Progenitor cell of endocrine pancreas (in vitro differentiated cells): ENCODE results near the gene PSMC1. TPM values are rescaled to one million over a fixed set of nuclear protein-coding genes. Genes with fewer than 3 reads are reported as not detected.
"Not testable (repeated sequence)": the region's sequence is repeated elsewhere in the genome, so short reads cannot be mapped to it uniquely, and the experiment has no call there.

Experiments
- DNase-seq: peaks from one replicate; pipeline ENCODE4 v3.0.0; 2021; ENCODE audit warnings: low spot score; ENCODE audit not compliant: unreplicated experiment
- H3K27ac Mint-ChIP-seq: 2 replicates; pipeline ENCODE4 v1.8.0; 2021; ENCODE audit warnings: mild to moderate bottlenecking, moderate library complexity, mixed read lengths
- H3K27me3 Mint-ChIP-seq: 2 replicates; pipeline ENCODE4 v1.8.0; 2021; ENCODE audit warnings: mixed read lengths
- H3K36me3 Mint-ChIP-seq: 2 replicates; pipeline ENCODE4 v1.8.0; 2022; ENCODE audit warnings: mixed read lengths; ENCODE audit not compliant: insufficient read depth
- H3K4me1 Mint-ChIP-seq: 2 replicates; pipeline ENCODE4 v1.8.0; 2021; ENCODE audit warnings: low read depth, mixed read lengths
- H3K4me3 Mint-ChIP-seq: 2 replicates; pipeline ENCODE4 v1.8.0; 2021; ENCODE audit warnings: low read depth, mild to moderate bottlenecking, moderate library complexity, mixed read lengths
- H3K9me3 Mint-ChIP-seq: 2 replicates; pipeline ENCODE4 v1.8.0; 2021; ENCODE audit warnings: low read depth, mixed read lengths
- CTCF ChIP-seq: fragments of 200-600 bp; sonication (generic); IDR thresholded peaks from one replicate; pipeline ENCODE4 v1.5.0; 2021; ENCODE audit warnings: antibody characterized with exemption, mild to moderate bottlenecking; ENCODE audit not compliant: unreplicated experiment
- total RNA-seq: library from RNA; stranded (reverse); gene quantifications from 2 replicates; pipeline ENCODE4 v1.2.1, GENCODE V29; 2021

PSMC1 gene
- total RNA-seq, 1 donor from 2014 or later: 96.8 TPM

GRCh38 chr14:90239139-90239538 lies 17.2 kb upstream of the PSMC1 start:
- Mint-ChIP-seq H3K36me3 (peaks cover 9% of the 10 kb centered on the region), H3K27me3 (peaks cover 17% of the 10 kb centered on the region), H3K4me1 (no peaks in the 10 kb centered on the region), H3K4me3 (no peak overlapping the region), H3K27ac (no peak overlapping the region), H3K9me3 (peaks cover 30% of the 10 kb centered on the region)
- no peak for DNase-seq
- TF ChIP-seq CTCF: no peak

- no peak for TF ChIP-seq CTCF
- Mint-ChIP-seq H3K27ac (no peak overlapping the region), H3K4me3 (no peak overlapping the region), H3K36me3 (peaks cover 9% of the 10 kb centered on the region), H3K27me3 (peaks cover 6% of the 10 kb centered on the region), H3K4me1 (no peaks in the 10 kb centered on the region), H3K9me3 (peaks cover 27% of the 10 kb centered on the region)
- no peak for DNase-seq
Measured at GRCh38 chr14:90242444-90242843, 13.9 kb upstream of the PSMC1 start.

- H3K4me1 Mint-ChIP-seq: no peaks in the 10 kb centered on the region
- peaks cover 11% of the 10 kb centered on the region for H3K27me3 Mint-ChIP-seq
- H3K27ac Mint-ChIP-seq: no peak overlapping the region
Measured at GRCh38 chr14:90246936-90247335, 9.4 kb upstream of the PSMC1 start.

GRCh38 chr14:90247441-90247840 lies 8.9 kb upstream of the PSMC1 start:
- not testable (repeated sequence) for H3K4me1 Mint-ChIP-seq, H3K9me3 Mint-ChIP-seq, DNase-seq, H3K36me3 Mint-ChIP-seq, H3K4me3 Mint-ChIP-seq, H3K27ac Mint-ChIP-seq
- H3K27me3 Mint-ChIP-seq: peaks cover 15% of the 10 kb centered on the region

More at GRCh38 chr14:90246936-90247335, 9.4 kb upstream of the PSMC1 start:
- no peak overlapping the region for H3K4me3 Mint-ChIP-seq
- DNase-seq: no peak
- no peaks in the 10 kb centered on the region for H3K36me3 Mint-ChIP-seq
- H3K9me3 Mint-ChIP-seq: no peaks in the 10 kb centered on the region
- no peak for TF ChIP-seq CTCF

GRCh38 chr14:90248594-90248993 lies 7.8 kb upstream of the PSMC1 start:
- DNase-seq: no peak
- H3K4me3 Mint-ChIP-seq: no peak overlapping the region
- peaks cover 22% of the 10 kb centered on the region for H3K27me3 Mint-ChIP-seq
- no peaks in the 10 kb centered on the region for H3K36me3 Mint-ChIP-seq
- no peaks in the 10 kb centered on the region for H3K9me3 Mint-ChIP-seq
- H3K4me1 Mint-ChIP-seq: no peaks in the 10 kb centered on the region
- no peak for TF ChIP-seq CTCF
- H3K27ac Mint-ChIP-seq: no peak overlapping the region

- H3K4me1 Mint-ChIP-seq: peaks cover 19% of the 10 kb centered on the region
- TF ChIP-seq CTCF: no peak
- DNase-seq: no peak
- peaks cover 3% of the 10 kb centered on the region for H3K36me3 Mint-ChIP-seq
- peaks cover 28% of the 10 kb centered on the region for H3K27me3 Mint-ChIP-seq
- H3K4me3 Mint-ChIP-seq: no peak overlapping the region
- no peak overlapping the region for H3K27ac Mint-ChIP-seq
- no peaks in the 10 kb centered on the region for H3K9me3 Mint-ChIP-seq
Measured at GRCh38 chr14:90253826-90254225, 2.5 kb upstream of the PSMC1 start.
